Common myeloid progenitor, CD34-positive (primary cell): Measurements from ENCODE around the gene AFAP1L2.

Source experiments
- CTCF ChIA-PET: fragments of 350-600 bp; sonication (Branson Sonifier 250); formaldehyde crosslinking; loops from one replicate; lab custom pipeline; 2021; ENCODE audit warnings: antibody characterized with exemption; lab: Charles Lee
- POLR2A ChIA-PET: fragments of 350-600 bp; sonication (Branson Sonifier 250); formaldehyde crosslinking; loops from one replicate; lab custom pipeline; 2021; ENCODE audit warnings: antibody characterized with exemption; lab: Charles Lee
- DNase-seq, 3 donors: peaks; one replicate each; pipeline versions ENCODE4 v3.0.0 to v3.0.0-alpha.2; 2013
- H3K27ac ChIP-seq, 2 experiments: 1 replicate in 1 of 2; 2 replicates in 1 of 2; pipeline ENCODE4 v1.7.0; 2013; ENCODE audit warnings: inconsistent platforms in 2 of 2, low read length in 2 of 2, mild to moderate bottlenecking in 2 of 2, low read depth in 1 of 2, moderate library complexity in 1 of 2; ENCODE audit not compliant: severe bottlenecking in 2 of 2, insufficient read depth in 1 of 2, poor library complexity in 1 of 2
- H3K27me3 ChIP-seq, 5 experiments: replicated peaks in 2 of 5; 1 replicate in 3 of 5; 2 replicates in 2 of 5; pipeline versions ENCODE4 v1.6.1 to v1.7.0; 2013; ENCODE audit warnings: low read length in 4 of 5, mild to moderate bottlenecking in 2 of 5, moderate library complexity in 2 of 5, inconsistent platforms in 1 of 5; ENCODE audit not compliant: insufficient read depth in 5 of 5, control insufficient read depth in 4 of 5
- H3K36me3 ChIP-seq, 4 experiments: 1 replicate in 2 of 4; 2 replicates in 2 of 4; pipeline versions ENCODE4 v1.6.1 to v1.7.0; 2013; ENCODE audit warnings: low read length in 3 of 4, control low read depth in 1 of 4, mild to moderate bottlenecking in 1 of 4; ENCODE audit not compliant: control insufficient read depth in 4 of 4, insufficient read depth in 4 of 4
- H3K4me1 ChIP-seq, 4 experiments: 1 replicate in 3 of 4; 2 replicates in 1 of 4; pipeline versions ENCODE4 v1.6.1 to v1.7.1; 2013; ENCODE audit warnings: low read length in 3 of 4, mild to moderate bottlenecking in 3 of 4, control low read depth in 1 of 4, inconsistent platforms in 1 of 4, moderate library complexity in 1 of 4; ENCODE audit not compliant: control insufficient read depth in 4 of 4, insufficient read depth in 4 of 4; ENCODE audit errors: control extremely low read depth in 1 of 4
- H3K4me3 ChIP-seq, 7 experiments: 1 replicate in 4 of 7; 2 replicates in 3 of 7; pipeline versions ENCODE4 v1.5.1 to v1.7.0; 2013; ENCODE audit warnings: mild to moderate bottlenecking in 7 of 7, low read length in 6 of 7, moderate library complexity in 6 of 7, inconsistent platforms in 2 of 7, low read depth in 2 of 7, control low read depth in 1 of 7; ENCODE audit not compliant: insufficient read depth in 4 of 7, control insufficient read depth in 1 of 7; ENCODE audit errors: extremely low read depth in 1 of 7
- H3K9me3 ChIP-seq, 5 experiments: 1 replicate in 4 of 5; 2 replicates in 1 of 5; pipeline versions ENCODE4 v1.6.1 to v1.7.1; 2013; ENCODE audit warnings: low read length in 4 of 5, mild to moderate bottlenecking in 2 of 5, inconsistent platforms in 1 of 5, low read depth in 1 of 5, moderate library complexity in 1 of 5; ENCODE audit not compliant: control insufficient read depth in 4 of 5, insufficient read depth in 2 of 5; ENCODE audit errors: control extremely low read depth in 1 of 5
- WGBS: methylation state at CpG from one replicate; pipeline ENCODE4 v1.1.5; 2013; ENCODE audit not compliant: insufficient coverage; 5-methylcytosine and 5-hydroxymethylcytosine counted together

Gene AFAP1L2

DNA sequence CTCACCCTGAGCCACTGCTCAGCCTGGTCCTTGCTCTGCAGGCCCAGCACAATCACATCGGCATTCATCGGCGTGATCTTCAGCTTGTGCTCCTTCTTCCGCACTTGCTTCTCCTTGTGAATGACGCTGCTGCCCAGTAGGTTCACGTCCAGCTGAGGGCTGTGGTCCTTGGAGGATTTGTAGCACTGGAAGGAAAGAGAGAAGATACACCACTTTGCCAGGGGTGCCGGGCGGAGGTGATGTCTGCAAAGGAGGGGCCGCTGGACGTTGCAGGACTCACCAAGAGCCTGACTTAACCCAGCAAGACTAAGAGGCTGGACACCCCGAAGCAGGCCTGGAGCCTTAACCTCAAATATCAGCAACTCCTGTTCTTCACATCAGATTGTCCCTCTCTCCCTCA is 90.4 kb downstream of the AFAP1L2 start:
- no peak for DNase-seq
- H3K36me3 ChIP-seq, result no peaks in the 10 kb centered on the region
- CTCF ChIA-PET, result interaction anchor here (2.2 kb wide), 1 partner anchor 10 kb away, joined by 9 read pairs; no protein-coding TSS in a partner anchor
- peaks cover 0 to 3% (median 0%) of the 10 kb centered on the region in 5 experiments for H3K9me3 ChIP-seq
- H3K4me1 ChIP-seq, result no peaks in the 10 kb centered on the region
- POLR2A ChIA-PET, result no interaction called here
- no peaks in the 10 kb centered on the region for H3K27me3 ChIP-seq
- WGBS, result 82% methylated on average over 8 of the region's 11 CpGs
- H3K27ac ChIP-seq, result no peak overlapping the region
- H3K4me3 ChIP-seq, result no peak overlapping the region

DNA sequence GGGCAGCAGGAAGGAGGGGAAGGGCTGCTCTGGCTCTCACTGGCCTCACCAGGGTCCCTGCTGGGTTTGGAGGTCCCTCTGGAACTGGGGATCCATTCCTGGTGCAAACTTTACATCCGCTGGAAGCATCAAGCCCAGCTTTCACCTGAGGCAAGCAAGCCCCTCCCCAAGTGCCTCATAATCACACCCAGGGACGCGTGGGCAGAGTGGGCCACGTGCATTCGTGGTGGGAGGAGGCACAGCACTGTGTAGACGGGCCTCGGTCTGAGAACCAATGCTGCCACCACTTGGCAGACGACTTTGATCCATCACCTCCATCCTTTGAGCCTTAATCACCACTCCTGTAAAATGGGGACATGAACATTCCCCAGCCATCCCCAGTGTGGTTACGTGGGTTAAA is 91.2 kb downstream of the AFAP1L2 start:
- ChIA-PET POLR2A (no interaction called here), CTCF (interaction anchor here (2.2 to 2.3 kb wide), 2 partner anchors 9 to 15 kb away, joined by 4 to 9 read pairs; no protein-coding TSS in a partner anchor)
- no peak overlapping the region for H3K27ac ChIP-seq
- no peaks in the 10 kb centered on the region for H3K27me3 ChIP-seq
- peaks cover 0 to 3% (median 0%) of the 10 kb centered on the region in 5 experiments for H3K9me3 ChIP-seq
- DNase-seq, result no peak
- H3K4me3 ChIP-seq, result no peak overlapping the region
- 100% methylated on average over 8 of the region's 9 CpGs for WGBS
- no peaks in the 10 kb centered on the region for H3K36me3 ChIP-seq
- H3K4me1 ChIP-seq, result no peaks in the 10 kb centered on the region

DNA sequence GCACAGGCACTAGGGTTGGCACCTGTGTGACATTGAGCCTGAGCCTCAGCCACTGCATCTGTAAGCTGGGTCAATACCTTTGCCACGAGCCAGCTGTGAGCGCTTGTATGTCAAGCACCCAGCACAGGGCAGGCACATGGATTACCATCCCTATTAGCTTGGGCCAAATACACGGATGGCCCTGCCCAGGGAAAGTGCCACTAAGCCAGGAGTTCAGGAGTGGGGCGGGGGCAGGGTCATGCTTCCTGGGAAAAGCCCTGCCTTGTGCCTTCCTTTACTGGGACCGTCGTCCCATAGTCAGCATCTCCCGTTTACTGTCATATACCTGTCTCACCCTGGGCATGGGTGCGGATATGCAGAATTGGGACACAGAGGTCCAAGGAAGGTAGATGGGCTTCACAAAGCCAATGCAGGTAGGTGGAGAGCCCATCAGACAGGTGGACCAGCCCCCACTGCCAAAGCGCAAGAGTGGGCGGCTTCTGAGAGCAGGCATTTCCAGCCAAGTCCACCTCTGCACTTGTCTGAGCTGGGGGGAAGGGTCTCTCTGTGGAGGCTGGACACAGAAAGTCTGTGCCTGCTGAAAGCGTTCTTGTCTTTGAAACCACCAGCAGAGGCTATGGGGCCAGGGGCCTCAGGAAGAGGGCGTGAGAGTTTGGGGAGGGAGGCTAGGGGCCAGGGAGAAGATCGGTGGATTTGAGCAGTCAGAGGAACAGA is 92.6 kb downstream of the AFAP1L2 start:
- H3K4me3 ChIP-seq, result no peak overlapping the region
- peaks cover 0 to 3% (median 0%) of the 10 kb centered on the region in 5 experiments for H3K27me3 ChIP-seq
- H3K27ac ChIP-seq, result no peak overlapping the region
- H3K36me3 ChIP-seq, result no peaks in the 10 kb centered on the region
- ChIA-PET CTCF (interaction anchor here (2.2 to 2.3 kb wide), 2 partner anchors 8 to 17 kb away, joined by 4 to 9 read pairs; no protein-coding TSS in a partner anchor), POLR2A (no interaction called here)
- 80% methylated on average over 12 of the region's 13 CpGs for WGBS
- DNase-seq, result no peak
- peaks cover 0 to 3% (median 0%) of the 10 kb centered on the region in 5 experiments for H3K9me3 ChIP-seq
- no peaks in the 10 kb centered on the region for H3K4me1 ChIP-seq

DNA sequence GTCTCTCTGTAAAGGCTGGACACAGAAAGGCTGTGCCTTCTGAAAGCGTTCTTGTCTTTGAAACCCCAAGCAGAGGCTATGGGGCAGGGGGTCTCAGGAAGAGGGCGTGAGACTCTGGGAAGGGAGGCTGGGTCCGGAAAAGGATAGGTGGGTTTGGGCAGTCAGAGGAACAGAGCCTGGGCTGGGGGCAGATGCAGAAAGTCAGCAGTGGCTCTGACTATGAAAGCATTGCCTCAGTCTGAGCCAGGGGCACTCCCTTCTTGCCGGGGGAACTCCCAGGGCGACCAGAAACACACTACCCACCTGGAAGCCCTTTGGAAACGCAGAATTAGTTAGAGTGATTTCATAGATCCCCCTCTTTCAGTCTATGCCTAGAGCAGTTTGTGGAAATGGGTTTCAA is 93.3 kb downstream of the AFAP1L2 start:
- DNase-seq, result no peak
- WGBS, result 80% methylated on average over 5 of the region's 6 CpGs
- ChIA-PET CTCF (interaction anchor here (2.3 kb wide), 1 partner anchor 17 kb away, joined by 4 read pairs; no protein-coding TSS in a partner anchor), POLR2A (no interaction called here)
- Histone ChIP-seq H3K27ac (no peak overlapping the region), H3K27me3 (peaks cover 0 to 3% (median 0%) of the 10 kb centered on the region in 5 experiments), H3K36me3 (no peaks in the 10 kb centered on the region), H3K9me3 (peaks cover 0 to 3% (median 0%) of the 10 kb centered on the region in 5 experiments), H3K4me1 (no peaks in the 10 kb centered on the region), H3K4me3 (no peak overlapping the region)

DNA sequence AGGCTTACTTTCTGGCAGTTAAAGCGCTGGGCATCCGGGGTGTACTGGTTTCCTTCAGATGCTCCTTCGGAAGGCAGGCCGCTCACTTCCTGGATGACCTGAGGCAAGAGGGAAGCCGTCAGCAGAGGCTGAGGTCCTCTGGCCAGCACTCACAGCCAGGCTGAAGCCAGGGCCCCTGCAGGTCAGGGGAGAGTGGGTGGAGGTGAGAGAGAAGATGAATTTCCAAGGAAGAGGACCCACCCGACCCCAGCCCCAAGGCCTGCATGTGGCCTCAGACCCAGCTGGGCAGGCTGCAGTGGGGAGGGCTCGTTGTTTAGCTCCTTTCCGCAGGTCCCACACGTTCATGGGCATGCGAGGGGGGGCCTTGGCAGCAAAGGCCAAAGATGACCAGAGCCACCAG is 94.0 kb downstream of the AFAP1L2 start:
- DNase-seq, result no peak
- H3K36me3 ChIP-seq, result no peaks in the 10 kb centered on the region
- no peak overlapping the region for H3K27ac ChIP-seq
- no peak overlapping the region for H3K4me3 ChIP-seq
- H3K27me3 ChIP-seq, result peaks cover 0 to 3% (median 0%) of the 10 kb centered on the region in 5 experiments
- peaks cover 0 to 3% (median 0%) of the 10 kb centered on the region in 5 experiments for H3K9me3 ChIP-seq
- CTCF ChIA-PET, result interaction anchor here (1.1 kb wide), 1 partner anchor 145 kb away, joined by 3 read pairs; no protein-coding TSS in a partner anchor
- POLR2A ChIA-PET, result interaction anchor here (0.6 kb wide), 1 partner anchor 63 kb away, joined by 4 read pairs; no protein-coding TSS in a partner anchor
- H3K4me1 ChIP-seq, result peaks cover 0 to under 1% (median under 1%) of the 10 kb centered on the region in 4 experiments
- WGBS, result 98% methylated on average over 10 of the region's 10 CpGs

DNA sequence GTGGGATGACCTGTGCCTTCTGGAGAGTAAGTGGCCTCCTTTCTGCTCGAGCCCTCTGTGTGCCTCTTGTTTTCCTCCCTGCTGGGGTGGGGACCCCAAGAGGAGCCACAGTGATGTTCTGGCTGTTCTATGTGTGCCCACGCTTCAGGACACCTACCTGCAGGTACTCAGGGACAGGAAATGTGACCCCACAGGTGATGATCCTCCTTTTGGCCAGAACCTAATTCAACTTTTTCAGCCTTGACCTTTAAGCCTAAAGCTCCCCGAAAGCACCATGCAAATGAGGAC is 95.0 kb downstream of the AFAP1L2 start:
- peaks cover 2 to 10% (median 6%) of the 10 kb centered on the region in 4 experiments for H3K4me1 ChIP-seq
- WGBS, result 97% methylated on average over 3 of the region's 3 CpGs
- DNase-seq, result no peak
- CTCF ChIA-PET, result interaction anchor here (1.1 to 1.5 kb wide), 2 partner anchors 129 to 146 kb away, joined by 3 to 4 read pairs; no protein-coding TSS in a partner anchor
- H3K36me3 ChIP-seq, result no peaks in the 10 kb centered on the region
- H3K27ac ChIP-seq, result no peak overlapping the region
- H3K9me3 ChIP-seq, result peaks cover 0 to 3% (median 0%) of the 10 kb centered on the region in 5 experiments
- H3K27me3 ChIP-seq, result peaks cover 0 to 3% (median 0%) of the 10 kb centered on the region in 5 experiments
- POLR2A ChIA-PET, result no interaction called here
- no peak overlapping the region for H3K4me3 ChIP-seq
